Activated CD4-positive, CD25-positive, alpha-beta regulatory T cell treated with anti-CD3 and anti-CD28 coated beads, Interleukin-2, amount 50 U/mL, for 72 hours (primary cell): Measurements from ENCODE around the gene PDPK1.
A peak's percentile ranks its signal among the peaks of the same experiment; 100 is the strongest.

ENCODE experiments used
- DNase-seq: peaks from one replicate; pipeline ENCODE4 v3.0.0; 2021

Gene PDPK1

DNA sequence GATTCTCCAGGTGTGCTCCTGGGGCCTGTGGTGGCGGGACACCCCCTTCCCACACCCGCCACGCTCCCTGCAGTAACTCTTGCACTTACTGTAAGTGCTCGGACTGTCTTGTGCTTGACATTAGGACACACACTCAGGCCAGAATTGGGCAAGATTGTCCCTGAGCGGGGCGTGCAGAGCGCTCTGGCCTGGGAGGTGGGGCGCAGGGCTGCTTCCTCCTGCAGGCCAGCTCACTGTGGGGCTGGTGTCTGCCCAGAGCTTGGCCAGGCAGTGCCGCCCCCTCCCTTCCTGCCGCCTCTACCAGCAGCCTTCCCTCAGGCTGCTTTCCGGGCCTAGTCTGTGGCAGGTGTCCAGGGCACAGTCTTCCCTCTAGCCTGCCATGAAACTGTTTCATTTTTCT, 30.2 kb upstream of the PDPK1 start:
- DNase-seq, result no peak

DNA sequence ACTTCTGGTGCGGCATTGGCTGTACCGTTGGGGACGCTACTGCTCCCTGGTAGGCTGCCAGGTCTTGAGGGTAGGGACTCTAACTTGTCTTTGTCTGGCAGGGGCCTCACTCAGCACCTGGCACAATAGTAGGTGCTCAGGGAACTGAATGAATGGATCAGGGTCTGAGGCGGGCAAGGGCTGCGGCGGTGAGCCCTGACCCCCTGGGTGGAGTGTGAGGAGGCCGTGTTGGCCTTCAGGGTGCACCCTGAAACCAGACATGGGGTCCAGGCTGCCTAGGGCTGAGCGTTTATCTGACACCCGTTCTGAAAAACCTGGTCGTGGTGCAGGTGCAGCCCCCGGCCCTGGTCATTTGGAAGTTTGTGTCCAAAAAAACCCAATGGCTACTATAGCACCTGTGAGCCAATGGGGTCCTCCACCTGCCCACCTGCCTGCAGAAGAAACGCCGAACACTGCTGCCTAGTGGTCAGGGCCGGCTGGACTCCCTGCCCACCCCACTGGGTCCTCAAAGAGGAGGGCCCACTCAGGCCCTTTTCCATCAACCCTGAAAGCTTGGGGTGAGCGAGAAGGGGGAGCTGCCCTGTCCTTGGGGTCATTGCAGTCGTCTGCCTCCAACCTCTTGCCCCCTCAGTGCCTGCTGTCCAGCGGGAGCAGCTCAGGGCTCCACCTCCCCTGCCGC, 29.0 kb upstream of the PDPK1 start:
- DNase-seq, result no peak

DNA sequence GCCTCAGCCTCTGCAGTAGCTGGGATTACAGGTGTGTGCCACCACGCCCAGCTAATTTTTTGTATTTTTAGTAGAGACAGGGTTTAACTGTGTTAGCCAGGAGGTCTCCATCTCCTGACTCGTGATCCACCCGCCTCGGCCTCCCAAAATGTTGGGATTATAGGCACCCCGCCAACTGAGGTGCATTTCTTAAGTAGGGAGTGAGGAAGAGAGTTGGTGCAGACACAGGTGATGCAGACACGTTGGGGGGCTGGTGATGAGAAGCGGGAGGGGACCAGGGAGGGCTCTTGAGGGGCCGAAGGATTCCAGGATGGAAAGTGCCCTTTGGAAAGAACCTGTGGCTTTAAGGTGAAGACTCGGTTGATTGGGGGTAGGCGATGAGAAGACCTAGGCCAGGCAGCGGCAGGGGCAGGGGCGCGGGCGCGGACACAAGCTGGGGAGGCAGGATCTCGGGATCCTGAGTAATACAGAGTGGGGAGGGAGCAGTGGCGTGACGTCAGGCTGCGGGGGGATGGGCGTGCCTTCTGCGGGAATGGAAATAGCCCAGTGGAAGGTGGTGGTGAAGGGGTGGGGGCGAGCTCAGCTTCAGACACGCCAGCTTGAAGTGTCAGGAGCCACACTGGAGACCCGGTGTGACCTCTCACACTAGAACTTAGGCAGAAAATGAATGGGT, 26.6 kb upstream of the PDPK1 start:
- no peak for DNase-seq

DNA sequence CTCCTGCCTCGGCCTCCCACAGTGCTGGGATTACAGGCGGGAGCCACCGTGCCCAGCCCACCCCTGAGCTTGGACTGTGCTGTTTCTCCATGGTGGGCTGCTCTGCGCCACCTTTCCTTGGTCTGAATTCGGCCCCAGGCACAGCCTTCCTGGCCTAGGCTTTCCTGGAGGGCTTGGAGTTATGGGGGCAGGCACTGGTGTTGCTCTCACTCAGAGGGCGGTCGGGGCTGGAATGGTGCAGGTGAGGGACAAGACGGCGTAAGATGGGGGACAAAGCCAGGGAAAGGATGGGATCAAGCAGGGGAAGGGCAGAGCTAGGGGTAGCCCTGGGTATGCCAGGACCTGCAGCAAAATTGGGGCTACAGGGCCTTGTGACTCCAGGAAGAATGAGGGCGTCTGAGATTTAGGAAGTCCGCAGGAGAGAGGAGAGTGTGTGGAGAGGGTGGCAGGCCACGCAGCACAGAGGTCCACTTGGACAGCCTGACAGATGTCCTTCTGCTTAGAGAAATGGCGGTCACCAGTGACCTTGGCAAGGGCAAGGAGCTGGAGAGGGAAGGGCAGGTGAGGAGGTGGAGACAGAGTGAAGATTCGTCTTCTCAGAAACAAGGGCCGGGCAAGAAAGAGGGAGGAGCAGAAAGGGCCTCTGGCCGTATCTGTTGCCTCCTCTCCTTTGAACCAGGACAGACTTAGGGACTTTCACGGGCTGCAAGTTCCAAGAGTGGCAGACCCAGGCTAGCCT, 25.7 kb upstream of the PDPK1 start:
- no peak for DNase-seq

DNA sequence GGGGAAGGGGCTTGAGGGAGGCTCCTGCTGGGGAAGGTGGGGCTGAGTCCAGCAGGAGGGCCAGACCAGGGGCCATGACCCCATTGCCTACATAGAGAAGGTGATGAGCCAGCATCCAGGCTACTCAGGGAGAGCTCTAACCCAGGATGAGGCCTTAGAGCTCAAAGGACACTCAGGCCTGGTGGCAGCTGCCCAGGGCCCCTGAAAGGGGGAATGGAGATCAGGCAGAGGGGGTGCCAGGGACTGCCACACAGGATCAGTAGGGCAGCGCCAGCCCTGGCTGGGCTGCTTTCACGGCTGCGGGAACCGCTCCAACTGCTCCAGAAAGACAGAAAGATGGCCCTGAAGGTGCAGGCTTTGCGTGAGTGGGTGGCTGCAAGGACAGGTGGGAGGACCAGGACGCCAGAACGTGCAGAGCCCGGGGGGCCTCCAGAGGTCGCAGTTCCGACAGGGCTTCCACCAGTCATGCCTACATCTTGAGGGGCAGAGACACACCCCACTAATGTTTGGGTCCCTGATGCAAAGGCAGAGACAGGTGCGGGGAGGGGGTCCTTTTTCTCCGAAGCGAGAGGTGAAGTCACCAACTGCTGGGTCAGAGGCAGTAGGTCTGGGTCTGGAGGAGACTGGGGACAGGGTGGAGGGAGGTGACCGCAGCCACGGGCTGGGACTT, 25.0 kb upstream of the PDPK1 start:
- DNase-seq, result no peak

DNA sequence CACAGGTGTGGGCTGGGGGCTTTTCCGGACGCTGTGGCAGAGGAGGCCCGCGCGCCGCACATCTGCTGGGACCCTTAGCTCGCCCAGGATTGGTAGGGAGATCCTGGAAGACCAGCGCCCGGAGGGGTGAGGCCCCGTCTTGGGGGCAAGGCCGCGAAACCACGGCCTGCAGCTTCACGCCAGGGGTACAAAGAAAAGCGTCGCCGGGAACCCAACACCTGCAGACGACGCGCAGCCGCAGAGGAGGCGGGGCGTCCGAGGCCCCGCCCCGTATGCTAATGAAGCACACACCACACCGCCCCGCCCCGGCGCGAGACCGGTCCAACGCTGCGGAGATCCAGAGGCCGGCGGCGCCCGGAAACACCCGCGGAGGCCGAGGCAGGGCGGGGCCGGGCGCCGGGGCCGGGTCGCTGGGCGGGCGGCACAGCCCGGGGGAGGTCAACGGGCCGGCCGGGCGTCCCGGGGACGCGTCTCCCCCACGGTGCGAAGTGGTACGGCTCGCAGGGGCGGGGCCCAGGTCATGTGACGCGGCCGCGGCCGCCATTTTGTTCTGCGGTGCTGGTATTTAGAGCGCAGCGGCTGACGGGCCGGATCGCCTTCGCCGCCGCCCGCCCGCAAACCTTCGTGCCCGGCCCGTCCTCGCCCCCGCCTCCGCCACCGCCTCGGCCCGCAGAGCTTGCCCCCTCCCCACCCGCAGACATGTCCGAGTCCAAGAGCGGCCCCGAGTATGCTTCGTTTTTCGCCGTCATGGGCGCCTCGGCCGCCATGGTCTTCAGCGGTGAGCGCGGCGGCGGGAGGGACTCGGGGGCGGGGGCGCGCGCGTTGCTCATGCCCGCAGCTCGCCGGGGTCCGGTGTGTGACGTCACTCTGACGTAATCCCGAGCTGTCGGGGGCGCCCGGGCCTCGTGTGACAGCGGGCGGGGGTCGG, 24.2 kb upstream of the PDPK1 start, which contains the start of gene ATP6V0C:
ATP6V0C (plus strand) TSS at position 548 of the 928 bp plus-strand sequence; CDS start at position 700, 152 bp downstream.
- peak; percentile 91 for DNase-seq

DNA sequence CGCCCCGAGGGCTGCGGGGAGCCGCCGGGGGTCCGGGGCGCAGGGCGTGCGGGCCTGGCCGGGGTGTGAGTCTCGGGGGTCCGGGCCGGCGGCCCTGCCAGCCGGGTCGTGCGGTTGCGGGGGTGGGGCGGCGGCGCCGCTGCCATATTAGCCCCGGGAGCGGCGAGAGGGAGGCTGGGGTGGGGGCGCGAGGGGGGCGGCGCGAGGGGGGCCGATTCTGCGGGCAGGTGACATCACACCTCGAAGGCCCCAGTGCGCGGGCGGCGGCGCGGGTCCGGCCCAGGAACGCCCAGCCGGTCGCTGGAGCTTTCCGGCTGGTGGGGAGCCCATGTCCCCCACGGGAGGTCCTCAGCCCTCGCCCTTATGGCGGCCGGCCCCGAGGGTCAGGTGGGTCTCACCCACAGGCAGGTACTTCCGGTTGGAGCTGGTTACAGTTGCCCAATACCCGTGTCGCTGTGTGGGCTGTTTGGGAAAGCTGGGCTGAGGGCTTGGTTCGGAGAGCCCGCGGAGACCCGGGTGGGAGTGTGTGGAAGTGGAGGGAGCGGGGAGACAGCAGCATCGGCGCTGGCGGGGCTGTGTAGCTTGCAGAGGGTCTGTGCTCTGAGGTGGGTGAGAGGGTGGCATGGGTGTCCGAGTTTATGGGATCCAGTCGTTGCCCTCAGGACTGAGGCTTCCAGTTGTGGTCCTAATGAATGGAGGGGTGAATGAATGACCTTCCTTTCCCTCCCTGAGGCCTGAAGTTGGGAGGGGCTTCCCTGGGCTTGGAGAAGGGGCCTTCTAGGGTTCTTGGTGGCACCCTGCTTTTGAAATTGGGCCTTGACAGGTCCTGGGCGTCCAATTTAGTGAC, 23.3 kb upstream of the PDPK1 start:
- peak; percentile 51 for DNase-seq

DNA sequence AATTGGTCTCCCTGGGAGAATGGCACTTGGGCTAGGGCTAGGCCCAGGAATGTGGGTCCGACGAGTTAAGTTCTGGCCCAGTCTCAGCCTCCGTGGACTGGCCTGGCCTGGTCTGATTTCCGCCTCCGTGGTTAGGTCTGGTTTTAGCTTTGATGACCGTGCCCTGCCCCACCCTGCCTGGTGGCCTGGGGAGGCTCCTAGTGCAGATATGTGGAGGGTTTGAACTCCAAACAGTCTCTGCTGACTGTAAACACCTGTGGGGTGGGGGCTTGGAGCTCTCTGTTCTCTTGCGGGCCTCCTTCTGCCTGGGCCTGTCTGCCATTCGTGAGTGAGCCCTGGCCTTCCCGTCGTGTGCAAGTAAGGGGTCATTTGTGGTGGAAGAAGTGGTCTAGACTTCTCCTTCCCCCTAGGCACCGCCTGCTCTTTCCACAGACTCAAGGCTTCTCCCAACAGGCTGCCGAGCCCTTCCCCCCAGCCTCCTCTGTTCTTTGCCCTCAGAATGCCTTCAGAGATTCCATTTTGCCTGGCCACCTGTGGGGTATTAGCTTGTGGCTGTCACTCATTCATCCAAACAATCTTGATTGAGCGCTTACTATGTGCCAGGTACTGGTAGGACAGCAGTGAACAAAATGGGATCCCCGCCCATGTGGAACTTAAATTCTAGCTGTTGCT, 22.5 kb upstream of the PDPK1 start:
- DNase-seq, result no peak

DNA sequence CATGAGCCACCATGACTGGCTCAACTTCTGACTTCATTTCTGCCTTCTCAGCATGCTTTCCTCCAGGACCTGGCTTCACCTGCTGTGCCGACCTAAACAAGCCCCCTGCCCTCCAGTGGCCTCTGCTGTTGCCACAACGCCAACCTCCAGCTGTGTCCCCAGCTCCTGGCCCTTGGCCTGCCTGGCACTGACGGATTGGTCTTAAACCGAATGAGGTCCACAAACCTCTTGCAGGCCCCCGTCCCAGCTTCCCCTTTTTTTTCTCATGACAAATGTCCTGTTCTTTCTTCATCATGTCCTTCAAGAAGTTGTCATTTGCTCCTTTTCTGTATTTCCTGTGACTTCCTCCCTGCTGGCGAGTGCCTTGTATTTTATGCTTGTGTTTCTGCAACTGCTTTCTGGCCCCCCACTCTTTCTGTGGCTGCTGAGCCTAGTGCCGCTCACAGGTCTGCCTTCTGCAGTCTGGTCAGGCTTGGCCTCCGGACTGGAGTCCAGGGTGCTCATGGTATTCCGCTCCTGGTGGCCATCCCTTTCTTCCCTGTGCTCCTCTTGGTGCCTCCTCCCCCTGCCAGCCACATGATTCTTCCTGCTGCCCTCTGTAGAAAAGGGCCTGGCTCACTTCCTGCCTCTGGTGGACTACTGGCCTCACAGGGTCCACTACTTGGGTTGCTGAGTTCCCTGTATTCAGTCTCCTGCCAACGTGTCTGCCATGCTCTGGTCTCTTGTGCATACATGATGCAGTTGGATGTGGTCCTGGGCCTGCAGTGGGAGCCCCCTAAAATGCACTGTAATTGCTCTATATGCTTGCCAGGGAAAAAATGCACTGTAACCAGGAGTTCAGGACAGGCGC, 21.2 kb upstream of the PDPK1 start:
- no peak for DNase-seq

DNA sequence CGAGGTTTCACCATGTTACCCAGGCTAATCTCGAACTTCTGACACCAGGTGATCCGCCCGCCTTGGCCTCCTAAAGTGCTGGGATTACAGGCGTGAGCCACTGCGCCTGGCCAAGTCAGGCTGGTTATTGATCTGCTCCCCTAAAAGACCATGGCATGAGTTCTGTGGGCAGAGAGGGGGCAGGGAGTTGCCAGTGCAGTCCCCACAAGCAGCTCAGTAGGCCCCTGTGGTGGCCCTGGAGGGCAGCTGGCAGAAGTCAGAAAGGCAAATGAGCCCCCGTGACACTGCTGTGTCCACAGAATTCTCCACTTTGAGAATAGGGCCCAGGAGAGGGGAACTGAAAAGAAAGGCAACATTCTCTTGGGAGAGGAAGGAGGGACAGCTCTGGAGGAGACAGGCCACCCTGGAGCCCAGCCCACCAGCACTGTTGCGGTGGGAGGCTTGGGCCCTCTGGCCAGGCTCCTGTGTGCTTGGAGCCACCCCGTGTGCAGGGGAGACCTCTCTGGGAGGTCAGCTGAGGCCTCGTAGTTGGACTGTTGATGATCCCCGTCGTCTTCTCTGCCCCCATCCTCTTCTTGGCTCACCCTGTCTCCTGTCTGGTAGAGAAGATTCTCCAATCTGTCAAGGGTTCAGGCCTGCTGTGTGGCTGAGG, 19.7 kb upstream of the PDPK1 start:
- DNase-seq, result no peak

DNA sequence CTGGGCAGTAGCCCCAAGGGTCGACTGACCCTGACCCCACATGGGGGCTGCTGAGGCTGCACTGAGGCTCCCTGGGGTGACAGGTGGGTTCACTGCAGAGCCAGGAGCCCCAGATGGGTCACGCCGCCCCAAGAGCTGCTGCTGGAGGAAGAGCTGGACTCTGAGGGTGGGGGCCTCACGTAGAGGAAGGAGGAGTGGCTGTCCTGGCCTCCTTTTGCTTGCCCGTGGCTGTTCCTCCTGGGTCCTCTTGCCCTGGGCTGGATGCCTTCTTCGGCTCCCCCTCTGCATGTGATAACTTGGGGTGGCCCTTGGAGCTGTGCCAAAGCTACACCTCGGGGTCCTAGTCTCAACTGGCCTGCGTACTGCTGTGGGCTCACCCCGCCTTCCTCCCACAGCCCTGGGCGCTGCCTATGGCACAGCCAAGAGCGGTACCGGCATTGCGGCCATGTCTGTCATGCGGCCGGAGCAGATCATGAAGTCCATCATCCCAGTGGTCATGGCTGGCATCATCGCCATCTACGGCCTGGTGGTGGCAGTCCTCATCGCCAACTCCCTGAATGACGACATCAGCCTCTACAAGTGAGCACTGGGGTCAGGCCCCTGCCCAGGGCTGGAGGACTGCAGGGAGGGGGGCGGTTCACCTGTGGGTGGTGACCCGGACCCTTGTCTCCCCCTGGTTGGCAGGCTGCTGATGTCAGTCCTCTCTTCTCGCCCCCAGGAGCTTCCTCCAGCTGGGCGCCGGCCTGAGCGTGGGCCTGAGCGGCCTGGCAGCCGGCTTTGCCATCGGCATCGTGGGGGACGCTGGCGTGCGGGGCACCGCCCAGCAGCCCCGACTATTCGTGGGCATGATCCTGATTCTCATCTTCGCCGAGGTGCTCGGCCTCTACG, 18.8 kb upstream of the PDPK1 start:
- no peak for DNase-seq

DNA sequence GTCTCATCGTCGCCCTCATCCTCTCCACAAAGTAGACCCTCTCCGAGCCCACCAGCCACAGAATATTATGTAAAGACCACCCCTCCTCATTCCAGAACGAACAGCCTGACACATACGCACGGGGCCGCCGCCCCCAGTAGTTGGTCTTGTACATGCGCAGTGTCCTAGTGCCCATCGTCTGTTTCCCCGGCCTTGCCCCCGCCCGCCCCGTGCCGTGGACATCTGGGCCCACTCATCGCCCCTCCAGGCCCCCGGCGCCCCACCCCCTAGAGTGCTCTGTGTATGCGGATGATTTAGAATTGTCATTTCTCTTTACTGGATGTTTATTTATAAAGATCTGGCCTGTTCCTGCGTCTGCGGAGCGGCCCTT, 18.1 kb upstream of the PDPK1 start:
- DNase-seq, result no peak

DNA sequence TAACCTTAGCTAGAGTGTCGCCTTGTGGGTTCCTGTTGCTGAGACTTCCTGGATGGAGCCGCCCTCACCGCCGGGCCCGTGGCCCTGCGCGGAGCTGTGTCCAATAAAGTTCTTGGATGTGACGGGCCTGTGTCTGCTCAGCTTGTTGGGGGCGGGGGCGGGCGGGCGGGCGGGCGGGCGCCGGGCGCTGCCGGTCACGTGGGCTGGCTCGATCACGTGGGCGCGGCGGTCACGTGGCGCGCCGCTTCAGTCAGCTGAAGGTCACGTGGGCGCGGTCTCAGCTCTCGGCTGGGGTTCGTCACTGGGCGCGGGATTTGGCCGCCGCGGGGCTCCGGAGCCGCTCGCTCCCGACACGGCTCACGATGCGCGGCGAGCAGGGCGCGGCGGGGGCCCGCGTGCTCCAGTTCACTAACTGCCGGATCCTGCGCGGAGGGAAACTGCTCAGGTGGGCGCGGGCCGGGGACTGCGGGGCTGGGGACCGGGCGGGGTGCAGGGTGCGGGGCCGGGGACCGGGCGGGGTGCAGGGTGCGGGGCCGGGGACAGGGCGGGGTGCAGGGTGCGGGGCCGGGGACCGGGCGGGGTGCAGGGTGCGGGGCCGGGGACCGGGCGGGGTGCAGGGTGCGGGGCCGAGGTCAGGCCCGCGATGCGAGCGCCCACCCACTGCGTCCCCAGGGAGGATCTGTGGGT, 17.6 kb upstream of the PDPK1 start, which contains the start of gene AMDHD2:
AMDHD2 (plus strand) TSS at position 275 of the 687 bp plus-strand sequence; CDS start at position 363, 88 bp downstream.
- peak; percentile 91 for DNase-seq

DNA sequence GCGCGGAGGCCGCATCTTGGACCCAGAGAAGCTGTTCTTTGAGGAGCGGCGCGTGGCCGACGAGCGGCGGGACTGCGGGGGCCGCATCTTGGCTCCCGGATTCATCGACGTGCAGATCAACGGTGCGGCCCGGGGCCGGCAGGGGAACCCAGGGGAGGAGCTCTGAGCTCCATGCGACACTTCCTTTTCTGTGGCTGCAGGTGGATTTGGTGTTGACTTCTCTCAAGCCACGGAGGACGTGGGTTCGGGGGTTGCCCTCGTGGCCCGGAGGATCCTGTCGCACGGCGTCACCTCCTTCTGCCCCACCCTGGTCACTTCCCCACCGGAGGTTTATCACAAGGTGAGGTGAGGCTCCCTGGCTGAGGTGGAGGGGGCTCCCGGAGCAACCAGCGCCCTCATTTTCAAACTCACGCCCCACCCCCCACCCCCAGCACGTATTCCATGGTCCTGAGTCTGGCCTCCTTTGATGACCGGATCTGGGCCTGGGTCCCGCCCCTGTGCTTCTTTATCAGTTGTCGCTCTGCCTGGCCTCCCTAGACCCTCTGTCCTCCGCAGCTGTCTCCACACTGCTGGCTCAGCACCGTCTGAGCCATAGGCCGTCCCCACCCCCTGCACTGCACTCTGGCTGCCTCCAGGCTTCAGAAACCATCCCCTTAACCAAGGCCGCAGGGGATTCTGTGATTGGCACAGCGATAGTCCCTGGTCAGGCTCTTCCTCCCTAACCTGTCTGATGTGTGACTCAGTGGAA, 16.9 kb upstream of the PDPK1 start:
- peak; percentile 58 for DNase-seq

DNA sequence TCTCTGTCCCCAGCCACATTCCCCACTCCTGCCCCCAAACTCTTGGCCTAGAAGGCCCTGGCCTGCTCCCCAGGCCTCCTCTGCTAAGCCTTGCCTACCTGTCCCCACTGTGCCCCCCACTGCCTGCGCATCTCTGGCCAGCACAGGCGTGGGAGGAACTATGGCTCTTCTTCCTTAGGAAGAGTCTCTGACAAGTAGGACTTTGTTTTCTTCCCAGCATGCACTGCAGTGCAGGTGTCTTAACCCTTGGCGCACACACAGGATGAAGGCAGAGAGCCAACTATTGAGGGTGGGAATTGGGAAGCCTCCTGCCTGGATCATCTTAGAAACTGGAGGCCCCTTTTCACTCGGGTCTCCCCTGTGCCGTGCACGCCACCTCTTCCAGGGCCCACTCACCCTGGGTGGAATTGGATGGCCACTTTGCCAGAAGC, 14.0 kb upstream of the PDPK1 start:
- no peak for DNase-seq

DNA sequence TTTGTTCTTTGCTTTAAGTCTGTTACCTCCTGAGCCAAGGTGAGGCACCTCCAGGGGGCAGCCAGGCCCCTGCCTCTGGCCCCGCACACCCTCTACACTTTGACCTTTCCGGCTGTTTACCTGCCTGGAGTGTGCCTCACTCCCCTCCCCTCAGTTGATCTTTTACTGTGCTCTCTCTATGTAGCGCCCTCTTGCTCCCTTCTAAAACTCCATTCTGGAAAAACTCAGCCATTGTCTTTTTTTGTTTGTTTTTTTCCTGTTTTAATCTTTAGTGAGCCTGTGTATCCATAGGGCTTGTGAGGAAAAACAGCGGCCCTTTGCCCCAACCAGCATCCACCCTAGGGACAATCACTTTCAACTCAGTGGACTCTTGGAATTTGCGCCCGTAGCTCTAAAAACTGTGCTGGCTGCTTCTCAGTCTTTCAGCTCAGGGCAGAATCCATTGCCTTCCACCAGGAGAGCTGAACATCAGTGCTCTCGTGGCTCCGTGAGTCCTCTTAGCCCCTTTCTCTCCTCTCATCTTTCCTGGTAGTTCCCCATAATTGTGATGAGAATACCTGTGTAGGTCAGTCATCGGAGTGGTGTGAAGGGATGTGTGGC, 13.4 kb upstream of the PDPK1 start:
- DNase-seq, result no peak
